Measurements from ENCODE around the gene UBAC2.
A peak's percentile ranks its signal among the peaks of the same experiment; 100 is the strongest.

UBAC2 gene

DNA sequence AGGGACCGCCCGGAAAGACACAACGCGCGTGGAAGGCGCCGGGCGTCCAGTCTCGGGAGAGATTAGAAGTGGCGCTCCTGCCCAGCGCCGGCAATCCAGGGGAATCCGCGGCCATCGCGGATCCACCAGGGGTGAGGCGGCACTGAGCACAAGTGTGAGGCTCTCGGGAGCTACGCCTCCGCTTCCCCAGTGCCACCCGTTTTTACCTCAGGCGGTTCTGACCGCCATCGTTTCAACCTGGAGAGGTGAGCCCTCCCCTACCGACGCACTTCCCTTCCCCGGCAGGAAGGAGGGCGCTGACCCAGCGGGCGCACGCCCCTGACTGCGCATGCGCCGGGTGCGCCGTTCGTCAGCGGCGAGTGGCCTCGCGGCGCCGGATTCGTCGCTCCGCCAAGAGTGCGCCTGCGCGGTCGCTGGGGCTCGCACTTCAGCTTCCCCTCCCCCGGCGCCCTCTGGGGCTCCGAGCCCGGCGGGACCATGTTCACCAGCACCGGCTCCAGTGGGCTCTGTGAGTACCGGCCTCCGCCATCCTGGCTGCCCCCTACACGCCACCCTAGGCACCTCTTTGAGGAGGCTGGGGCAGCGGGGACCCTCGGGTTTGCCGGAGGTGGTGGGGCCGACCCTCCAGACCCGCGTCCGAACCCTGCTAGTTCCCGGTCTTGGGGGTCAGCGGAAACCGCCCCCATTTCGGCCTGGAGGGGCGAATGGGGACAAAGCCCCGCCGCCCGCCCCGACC, at the start of gene UBAC2:
UBAC2 (plus strand) TSS at position 423 of the 736 bp plus-strand sequence; CDS start at position 478, 55 bp downstream.
- DNase-seq (ENCODE audit: low spot score), result peak; percentile 81

GRCh38 chr13:99151516-99151915, 49.1 kb upstream of the UBAC2 start:
- no peak for DNase-seq (ENCODE audit: low spot score)

DNA sequence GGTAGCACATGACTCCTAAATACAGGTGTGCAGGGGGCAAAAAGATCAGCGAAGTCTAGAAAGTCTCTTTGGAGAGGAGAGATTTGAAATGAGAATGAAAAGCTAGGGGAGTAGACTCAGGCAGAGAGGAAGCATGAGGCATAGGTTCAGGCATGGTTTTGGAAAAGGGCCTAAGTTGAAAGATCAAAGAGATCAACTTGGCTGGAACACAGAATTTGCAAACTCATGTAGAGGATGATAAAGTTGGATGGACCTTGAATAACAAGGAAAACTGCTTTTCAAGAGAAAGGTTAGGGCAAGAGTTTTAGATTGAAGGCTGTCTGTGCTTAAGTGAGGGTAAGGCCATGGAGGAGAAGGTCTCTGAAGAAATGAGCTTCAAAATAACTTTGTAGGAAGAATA, 47.4 kb upstream of the UBAC2 start:
- no peak for DNase-seq (ENCODE audit: low spot score)

DNA sequence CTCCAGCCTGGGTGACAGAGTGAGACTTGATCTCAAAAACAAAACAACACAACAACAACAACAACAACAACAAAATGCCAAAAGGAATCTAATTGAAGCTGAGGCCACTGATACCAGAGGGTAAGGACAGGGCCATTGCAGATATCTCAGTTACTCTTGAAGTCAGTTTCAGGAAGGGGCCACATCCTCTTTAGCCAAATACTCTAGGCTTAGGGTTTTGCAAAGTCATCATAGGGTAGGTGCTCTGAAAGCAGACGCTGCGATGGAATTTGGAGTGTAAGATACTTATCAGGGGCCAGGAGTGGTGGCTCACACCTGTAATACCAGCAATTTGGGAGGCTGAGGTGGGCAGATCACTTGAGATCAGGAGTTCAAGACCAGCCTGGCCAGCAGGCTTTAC, 46.6 kb upstream of the UBAC2 start:
- DNase-seq (ENCODE audit: low spot score), result no peak

GRCh38 chr13:99155821-99156220, 44.8 kb upstream of the UBAC2 start:
- DNase-seq (ENCODE audit: low spot score), result no peak

DNA sequence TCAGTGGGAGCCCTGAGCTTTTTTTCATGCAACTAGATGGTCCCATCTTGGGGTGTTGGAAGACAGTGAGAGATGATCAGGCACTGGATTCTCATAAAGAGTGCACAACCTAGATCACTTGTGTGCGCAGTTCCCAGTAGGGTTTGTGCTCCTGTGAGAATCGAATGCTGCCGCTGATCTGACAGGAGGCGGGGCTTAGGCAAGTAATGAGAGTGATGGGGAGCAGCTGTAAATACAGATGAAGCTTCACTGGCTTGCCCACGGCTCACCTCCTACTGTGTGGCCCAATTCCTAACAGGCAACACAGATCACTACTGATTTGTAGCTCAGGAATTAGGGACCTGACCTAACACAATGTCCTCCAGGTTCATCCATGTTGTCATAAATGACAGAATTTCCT, 43.6 kb upstream of the UBAC2 start:
- no peak for DNase-seq (ENCODE audit: low spot score)

GRCh38 chr13:99158846-99159245, 41.8 kb upstream of the UBAC2 start:
- no peak for DNase-seq (ENCODE audit: low spot score)

DNA sequence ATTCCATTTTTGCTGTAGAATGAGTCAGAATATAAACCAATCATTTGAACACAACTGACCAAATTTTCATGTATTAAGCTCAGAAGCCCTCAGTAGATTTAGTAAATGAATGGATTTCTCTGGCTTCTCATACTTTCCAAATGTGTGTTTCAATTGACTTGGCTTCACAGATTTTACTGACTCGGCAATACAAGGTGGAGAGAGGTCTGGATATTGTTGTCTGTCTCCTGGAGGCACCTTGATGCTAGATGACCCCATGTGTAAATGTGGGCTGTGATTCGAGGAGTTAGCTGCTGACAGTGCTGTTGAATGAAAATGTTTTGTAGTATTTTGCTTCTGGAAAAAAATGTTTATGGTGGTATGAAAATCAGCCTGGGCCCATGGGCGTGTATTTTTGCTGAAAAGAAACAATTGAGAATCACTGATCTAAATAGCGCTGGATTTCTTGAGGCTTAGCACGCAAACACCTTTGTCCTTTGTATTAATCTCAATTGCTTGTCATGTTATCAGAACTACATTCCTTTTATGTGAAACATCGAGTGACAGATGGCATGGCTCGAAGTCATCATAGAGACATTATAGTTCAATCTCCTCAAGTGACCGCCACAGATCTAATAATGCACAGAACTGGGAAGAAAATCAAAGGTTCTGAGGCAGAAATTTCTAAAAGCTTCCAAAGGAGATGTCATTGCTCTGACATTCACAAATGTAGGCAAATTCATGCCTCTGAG, 41.2 kb upstream of the UBAC2 start:
- DNase-seq (ENCODE audit: low spot score), result no peak

GRCh38 chr13:99160415-99160814, 40.2 kb upstream of the UBAC2 start:
- DNase-seq (ENCODE audit: low spot score), result no peak

DNA sequence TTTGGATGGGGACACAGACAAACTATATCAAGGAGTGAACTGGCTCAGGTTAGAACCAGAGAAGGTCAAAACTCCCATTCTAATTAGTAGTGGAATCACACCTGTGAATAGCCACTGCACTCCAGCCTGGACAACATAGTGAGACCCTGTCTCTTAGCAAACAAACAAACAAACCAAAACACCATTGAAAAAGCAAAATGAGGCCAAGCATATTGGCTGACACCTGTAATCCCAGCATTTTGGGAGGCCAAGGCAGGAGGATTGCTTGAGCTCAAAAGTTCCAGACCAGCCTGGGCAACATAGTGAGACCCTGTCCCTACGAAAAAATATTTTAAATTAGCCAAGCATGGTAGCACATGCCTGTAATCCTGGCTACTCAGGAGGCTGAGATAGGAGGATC, 39.1 kb upstream of the UBAC2 start:
- no peak for DNase-seq (ENCODE audit: low spot score)

GRCh38 chr13:99162567-99163361, 37.9 kb upstream of the UBAC2 start:
- no peak for DNase-seq (ENCODE audit: low spot score)

DNA sequence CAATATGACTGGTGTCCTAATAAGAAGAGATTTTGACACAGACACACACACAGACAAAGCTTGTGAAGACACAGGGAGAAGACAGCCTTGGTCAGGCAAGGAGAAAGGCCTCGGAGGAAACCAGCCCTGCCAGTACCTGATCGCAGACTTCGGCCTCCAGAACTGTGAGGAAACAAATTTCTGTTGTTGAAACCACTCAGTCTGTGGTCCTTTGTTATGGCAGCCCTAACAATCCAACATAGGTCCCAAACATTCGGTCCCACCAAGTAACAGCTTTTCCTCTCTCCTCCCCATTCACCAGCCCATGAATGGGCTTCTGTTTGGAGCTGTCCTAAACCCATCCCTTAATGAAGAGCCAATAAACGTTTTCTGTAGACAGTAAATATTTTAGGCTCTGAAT, 36.4 kb upstream of the UBAC2 start:
- no peak for DNase-seq (ENCODE audit: low spot score)

GRCh38 chr13:99165753-99166587, 34.7 kb upstream of the UBAC2 start:
- no peak for DNase-seq (ENCODE audit: low spot score)

DNA sequence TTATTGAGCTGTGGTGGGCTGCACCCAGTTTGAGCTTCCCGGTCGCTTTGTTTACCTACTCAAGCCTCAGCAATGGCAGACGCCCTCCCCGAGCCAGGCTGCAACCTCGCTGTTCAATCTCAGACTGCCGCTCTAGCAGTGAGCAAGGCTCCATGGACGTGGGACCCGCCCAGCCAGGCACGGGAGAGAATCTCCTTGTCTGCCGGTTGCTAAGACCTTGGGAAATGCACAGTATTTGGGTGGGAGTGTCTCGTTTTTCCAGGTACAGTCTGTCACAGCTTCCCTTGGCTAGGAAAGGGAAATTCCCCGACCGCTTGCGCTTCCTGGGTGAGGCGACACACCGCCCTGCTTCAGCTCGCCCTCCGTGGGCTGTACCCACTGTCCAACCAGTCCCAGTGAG, 27.7 kb upstream of the UBAC2 start:
- no peak for DNase-seq (ENCODE audit: low spot score)

DNA sequence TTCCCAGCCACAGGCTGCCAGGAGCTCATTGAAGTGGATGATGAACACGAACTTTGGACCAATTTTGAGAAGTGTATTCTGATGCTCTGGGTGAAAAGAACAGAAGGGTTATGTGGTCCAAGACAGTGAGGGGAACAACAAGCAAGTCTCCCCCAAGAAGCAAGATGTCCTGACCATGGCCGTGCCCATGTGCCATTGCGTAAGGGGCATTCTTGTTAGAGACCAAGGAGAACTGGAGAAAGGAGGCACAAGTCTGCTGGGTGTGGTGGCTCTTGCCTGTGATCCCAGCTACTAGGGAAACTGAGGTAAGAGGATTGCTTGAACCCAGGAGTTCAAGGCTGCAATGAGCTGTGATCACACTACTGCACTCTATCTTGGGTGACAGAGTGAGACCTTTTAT, 27.0 kb upstream of the UBAC2 start:
- DNase-seq (ENCODE audit: low spot score), result no peak

DNA sequence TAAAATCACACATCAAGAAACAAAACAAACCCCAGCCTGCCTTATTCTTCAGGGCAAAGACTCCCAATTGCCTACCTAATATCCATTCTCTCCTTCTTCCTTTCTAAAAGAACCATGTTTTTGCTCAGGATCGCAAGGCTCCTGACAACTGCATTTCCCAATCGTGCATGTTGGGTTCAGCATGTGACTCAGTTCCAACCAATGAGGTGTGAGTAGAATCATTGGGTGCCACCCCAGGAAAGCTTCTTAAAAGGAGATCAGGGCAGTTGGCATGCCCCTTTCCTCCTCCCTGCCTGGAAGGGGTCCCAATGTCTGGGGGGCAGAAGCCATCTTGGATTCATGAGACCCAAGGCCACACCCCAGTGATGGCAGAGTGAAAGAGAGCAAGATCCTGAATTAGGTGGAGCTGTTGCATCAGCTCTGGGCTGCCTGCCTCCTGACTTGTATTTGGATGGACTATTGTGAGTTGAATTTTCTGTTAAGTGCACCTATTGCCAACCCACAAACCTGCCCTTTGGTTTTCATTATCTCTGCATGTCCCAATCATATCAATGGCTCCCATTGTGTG, 26.0 kb upstream of the UBAC2 start:
- DNase-seq (ENCODE audit: low spot score), result no peak

DNA sequence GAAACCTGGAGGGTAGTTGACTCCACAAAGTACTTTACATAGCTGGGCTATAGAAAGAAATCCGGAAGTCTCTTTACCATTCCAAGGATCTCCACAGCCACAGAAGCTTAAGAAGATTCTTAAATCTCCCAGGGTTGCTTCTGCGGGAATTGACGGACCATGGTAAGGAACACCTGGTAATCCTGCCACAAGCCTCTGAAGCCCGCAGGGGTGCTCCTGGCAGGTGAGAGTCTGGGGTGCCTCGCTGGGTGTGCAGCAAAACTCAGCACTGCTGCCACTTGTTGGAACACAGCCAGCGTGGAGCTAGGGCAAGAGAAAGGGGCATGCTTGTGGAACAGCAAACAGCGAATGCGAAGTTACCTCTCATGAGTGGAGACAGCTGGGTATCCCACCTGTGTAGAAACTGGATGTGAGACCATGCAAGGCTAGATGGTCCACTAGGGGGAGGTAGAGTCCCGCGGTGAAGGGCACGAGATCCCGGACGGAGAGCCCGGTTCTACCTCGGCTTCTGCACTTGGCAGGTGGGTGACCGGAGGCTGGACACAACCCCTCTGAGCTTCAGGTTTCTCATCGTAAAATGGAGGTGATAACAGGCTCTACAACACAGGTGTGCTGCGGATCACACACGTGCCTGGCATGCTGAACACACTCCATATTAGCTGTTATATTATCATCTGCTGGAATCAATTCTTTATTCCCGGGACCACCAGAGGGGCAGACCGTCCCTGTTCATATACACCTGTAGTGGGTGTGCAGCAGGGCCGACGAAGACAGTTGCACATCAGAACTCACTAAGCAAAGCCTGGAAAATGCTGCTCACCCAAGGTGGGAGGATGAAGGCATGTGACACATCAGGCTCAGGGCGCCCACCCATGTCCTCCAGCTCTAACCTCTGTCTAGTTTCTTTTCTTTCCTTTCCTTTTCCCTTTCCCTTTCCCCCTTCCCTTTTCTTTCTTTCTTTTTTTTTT, 24.1 kb upstream of the UBAC2 start:
- DNase-seq (ENCODE audit: low spot score), result peak; percentile 64

- no peak for DNase-seq (ENCODE audit: low spot score)
These were observed 22.0 kb upstream of the UBAC2 start for GRCh38 chr13:99178636-99179035.

DNA sequence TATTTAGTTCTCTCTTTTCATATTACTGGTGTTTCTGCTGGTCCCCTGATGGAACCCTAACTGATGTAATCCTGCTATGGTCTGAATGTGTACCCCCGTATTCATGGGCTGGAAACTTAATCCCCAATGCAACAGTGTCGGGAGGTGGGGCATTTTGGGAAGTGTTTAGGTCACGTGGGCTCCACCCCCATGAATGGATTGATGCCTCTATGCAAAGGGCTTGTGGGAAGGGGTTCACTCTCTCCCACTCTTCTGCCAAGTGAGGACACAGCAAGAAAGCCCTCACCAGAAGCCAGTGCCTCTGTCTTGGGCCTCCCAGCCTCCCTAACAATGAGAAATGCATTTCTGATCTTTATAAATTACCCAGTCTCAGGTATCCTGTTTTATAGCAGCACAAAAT, 21.2 kb upstream of the UBAC2 start:
- no peak for DNase-seq (ENCODE audit: low spot score)

DNA sequence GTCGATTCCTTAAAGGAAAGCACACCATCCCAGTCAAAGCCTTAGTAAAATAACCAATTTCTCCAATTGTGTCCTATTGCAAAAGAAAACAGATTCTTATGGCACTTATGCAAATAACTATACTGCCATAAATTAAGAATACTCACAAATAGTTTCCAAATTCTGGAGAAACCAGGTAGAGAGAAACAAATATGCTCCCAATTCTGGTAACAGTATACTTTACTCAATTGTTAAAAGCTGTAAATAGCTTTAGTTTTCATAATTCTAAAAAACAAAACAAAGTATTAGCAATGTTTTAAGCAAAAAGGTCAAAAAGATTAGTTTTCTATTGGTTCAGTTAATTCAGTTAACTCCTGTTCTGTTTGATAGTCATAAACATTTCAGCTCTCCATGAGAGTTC, 18.2 kb upstream of the UBAC2 start:
- no peak for DNase-seq (ENCODE audit: low spot score)
